K562 (cell line): ENCODE data around the gene NKX6-2. TPM values are rescaled to one million over a fixed set of nuclear protein-coding genes. Genes with fewer than 3 reads are reported as not detected.

Experiments used
- ATAC-seq: fragments of 200-7000 bp; cut with Tn5 transposase; 3 replicates; pipeline ENCODE4 v1.9.1; 2020; ENCODE audit warnings: moderate library complexity
- BruUV-seq: library from RNA; stranded (reverse); fragments of 400-500 nt; replicated peaks from 2 replicates; lab custom pipeline; 2021; lab: Mats Ljungman, UMichigan
- CTCF ChIA-PET: fragments of 300-600 bp; formaldehyde crosslinking; extraction: SDS; loops from one replicate; lab custom pipeline; 2021; ENCODE audit warnings: low intra/inter-chr PET ratio; lab: Yijun Ruan, JAX
- POLR2A ChIA-PET: fragments of 300-600, 350-650 bp; sonication (Branson Sonifier 250); formaldehyde crosslinking; extraction: SDS; loops from one replicate; lab custom pipeline; 2021; ENCODE audit warnings: antibody characterized with exemption, inconsistent platforms; lab: Yijun Ruan, JAX
- DNase-seq, 4 experiments: peaks; one replicate each; pipeline versions ENCODE4 v3.0.0 to v3.0.0-alpha.2; 2011 to 2018; ENCODE audit warnings: low spot score in 3 of 4, mixed read lengths in 3 of 4; ENCODE audit errors: extremely low read depth in 1 of 4
- FAIRE-seq: peaks from 2 replicates; lab custom pipeline; 2011; peaks lifted over from hg19 to GRCh38; lab: Jason Lieb, UNC
- H2AFZ ChIP-seq: 2 replicates; pipeline ENCODE4 v1.6.0; 2011; ENCODE audit warnings: low read depth, low read length, control low read depth, inconsistent platforms
- H3K27ac ChIP-seq: fragments of 200-600 bp; 3 replicates; pipeline ENCODE4 v1.8.0; 2011; ENCODE audit warnings: low read depth, mild to moderate bottlenecking, control low read depth, inconsistent platforms, low read length, moderate library complexity, mixed read lengths; ENCODE audit errors: extremely low read depth
- H3K27me3 ChIP-seq, 2 experiments: fragments of 300-600 bp in 1 of 2; 2 replicates in 1 of 2; 3 replicates in 1 of 2; pipeline versions ENCODE4 v1.6.0 to v1.8.0; 2011; ENCODE audit warnings: inconsistent platforms in 2 of 2, low read length in 2 of 2, mild to moderate bottlenecking in 1 of 2, mixed read lengths in 1 of 2, moderate library complexity in 1 of 2; ENCODE audit not compliant: control insufficient read depth in 2 of 2, insufficient read depth in 2 of 2
- H3K36me3 ChIP-seq: fragments of 300-600 bp; 3 replicates; pipeline ENCODE4 v1.8.0; 2011; ENCODE audit warnings: mild to moderate bottlenecking, low read length, inconsistent platforms; ENCODE audit not compliant: control insufficient read depth, insufficient read depth
- H3K4me1 ChIP-seq, 2 experiments: fragments of 200-600 bp in 1 of 2; replicated peaks in 1 of 2; 2 replicates in 1 of 2; 3 replicates in 1 of 2; pipeline versions ENCODE4 v1.5.1 to v1.8.0; 2011; ENCODE audit warnings: inconsistent platforms in 2 of 2, low read length in 2 of 2, mild to moderate bottlenecking in 1 of 2, mixed read lengths in 1 of 2, moderate library complexity in 1 of 2; ENCODE audit not compliant: control insufficient read depth in 2 of 2, insufficient read depth in 2 of 2
- H3K4me2 ChIP-seq: 2 replicates; pipeline ENCODE4 v1.6.1; 2011; ENCODE audit warnings: low read length, control low read depth, inconsistent platforms, mixed read lengths; ENCODE audit not compliant: insufficient read depth
- H3K4me3 ChIP-seq: fragments of 200-600 bp; sonication (generic), shearing (Covaris generic); 2 replicates; pipeline ENCODE4 v1.5.1; 2016; ENCODE audit warnings: control low read depth, inconsistent platforms
- H3K79me2 ChIP-seq: fragments of 200-600 bp; 3 replicates; pipeline ENCODE4 v1.8.0; 2011; ENCODE audit warnings: low read length, inconsistent platforms; ENCODE audit not compliant: control insufficient read depth, insufficient read depth
- H3K9ac ChIP-seq, 2 experiments: 2 replicates each; pipeline versions ENCODE4 v1.6.0 to v1.6.1; 2011; ENCODE audit warnings: low read depth in 2 of 2, low read length in 2 of 2, control low read depth in 1 of 2, inconsistent platforms in 1 of 2, mild to moderate bottlenecking in 1 of 2, mixed read lengths in 1 of 2; ENCODE audit not compliant: insufficient read depth in 1 of 2
- H3K9me1 ChIP-seq: one replicate; pipeline ENCODE4 v1.6.0; 2011; ENCODE audit warnings: inconsistent platforms, mild to moderate bottlenecking, low read length, moderate library complexity; ENCODE audit not compliant: control insufficient read depth, insufficient read depth
- H3K9me3 ChIP-seq: replicated peaks from 2 replicates; pipeline ENCODE4 v1.5.1; 2011; ENCODE audit warnings: low read depth, low read length, inconsistent platforms; ENCODE audit not compliant: control insufficient read depth, insufficient read depth
- H4K20me1 ChIP-seq: replicated peaks from 2 replicates; pipeline ENCODE4 v1.6.1; 2011; ENCODE audit warnings: low read length, inconsistent platforms, mixed read lengths; ENCODE audit not compliant: control insufficient read depth, insufficient read depth
- ETS2 ChIP-seq: IDR thresholded peaks from 2 replicates; pipeline ENCODE4 v1.6.1; 2016; ENCODE audit warnings: borderline replicate concordance, missing genetic modification characterization, mild to moderate bottlenecking, moderate library complexity, missing compliant biosample characterization; ENCODE audit not compliant: poor library complexity, severe bottlenecking
- GATA2 ChIP-seq: sonication (generic); formaldehyde crosslinking; IDR thresholded peaks from 2 replicates; pipeline ENCODE4 v1.4.0; 2020; ENCODE audit warnings: mild to moderate bottlenecking, missing genetic modification reagents
- MECOM ChIP-seq: fragments of 250-450 bp; sonication (Bioruptor Pico); IDR thresholded peaks from 2 replicates; pipeline ENCODE4 v1.8.0; 2022; ENCODE audit warnings: inconsistent platforms
- RFX1 ChIP-seq: fragments of 450-650 bp; IDR thresholded peaks from 2 replicates; pipeline ENCODE4 v1.6.1; 2016; ENCODE audit warnings: mild to moderate bottlenecking, moderate library complexity
- TBP ChIP-seq: optimal IDR thresholded peaks from 2 replicates; pipeline ENCODE3; 2011; ENCODE audit warnings: low read depth, low read length, improper control_type of control experiment
- WGBS: fragments of 100-300 bp; shearing (Covaris generic); methylation state at CpG from one replicate; pipeline ENCODE4 v1.1.6; 2016; ENCODE audit warnings: low coverage, mixed read lengths; ENCODE audit not compliant: insufficient coverage; ENCODE audit errors: missing lambda C conversion rate; 5-methylcytosine and 5-hydroxymethylcytosine counted together
- in situ Hi-C: fragments of 300-500 bp; cut with MboI; formaldehyde crosslinking; loops from 4 replicates; pipeline ENCODE4 v1.15.0; 2018; ENCODE audit warnings: inconsistent platforms, mixed read lengths
- intact Hi-C: fragments of 100-400 bp; cut with micrococcal nuclease; formaldehyde crosslinking; loops from 2 replicates; pipeline ENCODE4 v1.14.2; 2022
- polyA plus RNA-seq, 8 experiments: library from polyadenylated mRNA; depleted of rRNA in 4 of 8; stranded (reverse) in 5 of 8; unstranded in 3 of 8; fragments of >200 nt; fragmentation: Nextera tagmentation in 2 of 8; fragmentation: Illumina TruSeq in 1 of 8; extraction: Ambion mirVana in 2 of 8; extraction: Trizol in 1 of 8; gene quantifications; 2 replicates each; pipeline versions ENCODE4 v1.2.1 to v1.2.3, GENCODE V29; 2011 to 2014; ENCODE audit warnings: inconsistent platforms in 1 of 8, missing spikeins in 1 of 8
- total RNA-seq, 7 experiments: library from RNA; depleted of rRNA in 6 of 7; stranded (reverse); fragments of >200 nt in 6 of 7; fragmentation: Illumina TruSeq in 2 of 7; extraction: Trizol in 2 of 7; gene quantifications; 2 replicates each; pipeline versions ENCODE4 v1.2.1 to v1.2.3, GENCODE V29; 2011 to 2021; ENCODE audit warnings: low replicate concordance in 1 of 7
- TF ChIP-seq, protein P1 (sequence below): sonication (generic); IDR thresholded peaks from 2 replicates; pipeline ENCODE4 v1.6.1; 2016
- TF ChIP-seq, protein P2 (sequence below): IDR thresholded peaks from 2 replicates; pipeline ENCODE4 v1.6.1; 2016; ENCODE audit warnings: missing genetic modification characterization, missing compliant biosample characterization

Gene NKX6-2
- total and polyA plus RNA-seq, 9 of the 15 experiments (the other 6 are each of a cell fraction or from before 2014, with no cell fraction given) = 1.0 to 1.6 TPM; not detected in 7

DNA sequence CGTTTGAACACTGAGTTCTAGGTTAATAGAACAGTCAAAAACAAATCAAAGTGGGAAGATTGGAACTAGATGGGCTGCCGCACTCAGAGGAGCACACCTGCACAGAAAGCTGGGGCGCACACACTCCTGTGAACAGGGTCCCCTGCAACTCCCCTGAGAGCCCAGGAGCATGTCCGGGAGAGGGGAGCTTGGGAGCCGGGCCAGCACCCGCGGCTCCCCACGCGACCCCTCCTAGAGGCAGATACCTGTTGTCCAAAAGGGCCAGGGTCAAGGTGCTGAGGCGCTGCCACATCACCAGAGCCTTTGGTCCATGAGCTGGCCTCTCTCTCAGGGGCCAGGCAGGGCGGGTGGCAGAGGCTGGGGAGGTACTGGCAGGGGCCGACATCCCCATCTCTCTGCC lies 5.6 kb downstream of the NKX6-2 start:
- no peak for FAIRE-seq
- intact Hi-C loops = no loop called here

More for the DNA sequence above, 5.6 kb downstream of the NKX6-2 start:
- no peak overlapping the region for H2AFZ ChIP-seq
- no peak for DNase-seq
- no peaks in the 10 kb centered on the region for H3K4me1 ChIP-seq
- no peak overlapping the region for H3K4me3 ChIP-seq
- H3K9me3 ChIP-seq = no peaks in the 10 kb centered on the region
- no peaks in the 10 kb centered on the region for H3K79me2 ChIP-seq
- H3K9ac ChIP-seq = no peak overlapping the region
- WGBS = 83% methylated on average over 3 of the region's 12 CpGs
- no peak for ATAC-seq
- ChIA-PET CTCF (no interaction called here), POLR2A (interaction anchor here (0.7 kb wide), 1 partner anchor 563 kb away, joined by 3 read pairs; no protein-coding TSS in a partner anchor)
- no peaks in the 10 kb centered on the region for H4K20me1 ChIP-seq
- no peak overlapping the region for H3K27ac ChIP-seq
- H3K4me2 ChIP-seq = no peak overlapping the region
- in situ Hi-C loops = no loop called here
- no peaks in the 10 kb centered on the region for H3K27me3 ChIP-seq
- H3K36me3 ChIP-seq = no peaks in the 10 kb centered on the region
- no TSS peak for BruUV-seq
- TF ChIP-seq TBP (no peak), GATA2 (CRISPR knock-in tag) (no peak), RFX1 (no peak), MECOM (no peak), ETS2 (no peak)
- TF ChIP-seq, protein P1, sequence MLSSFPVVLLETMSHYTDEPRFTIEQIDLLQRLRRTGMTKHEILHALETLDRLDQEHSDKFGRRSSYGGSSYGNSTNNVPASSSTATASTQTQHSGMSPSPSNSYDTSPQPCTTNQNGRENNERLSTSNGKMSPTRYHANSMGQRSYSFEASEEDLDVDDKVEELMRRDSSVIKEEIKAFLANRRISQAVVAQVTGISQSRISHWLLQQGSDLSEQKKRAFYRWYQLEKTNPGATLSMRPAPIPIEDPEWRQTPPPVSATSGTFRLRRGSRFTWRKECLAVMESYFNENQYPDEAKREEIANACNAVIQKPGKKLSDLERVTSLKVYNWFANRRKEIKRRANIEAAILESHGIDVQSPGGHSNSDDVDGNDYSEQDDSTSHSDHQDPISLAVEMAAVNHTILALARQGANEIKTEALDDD = no peak
- TF ChIP-seq, protein P2, sequence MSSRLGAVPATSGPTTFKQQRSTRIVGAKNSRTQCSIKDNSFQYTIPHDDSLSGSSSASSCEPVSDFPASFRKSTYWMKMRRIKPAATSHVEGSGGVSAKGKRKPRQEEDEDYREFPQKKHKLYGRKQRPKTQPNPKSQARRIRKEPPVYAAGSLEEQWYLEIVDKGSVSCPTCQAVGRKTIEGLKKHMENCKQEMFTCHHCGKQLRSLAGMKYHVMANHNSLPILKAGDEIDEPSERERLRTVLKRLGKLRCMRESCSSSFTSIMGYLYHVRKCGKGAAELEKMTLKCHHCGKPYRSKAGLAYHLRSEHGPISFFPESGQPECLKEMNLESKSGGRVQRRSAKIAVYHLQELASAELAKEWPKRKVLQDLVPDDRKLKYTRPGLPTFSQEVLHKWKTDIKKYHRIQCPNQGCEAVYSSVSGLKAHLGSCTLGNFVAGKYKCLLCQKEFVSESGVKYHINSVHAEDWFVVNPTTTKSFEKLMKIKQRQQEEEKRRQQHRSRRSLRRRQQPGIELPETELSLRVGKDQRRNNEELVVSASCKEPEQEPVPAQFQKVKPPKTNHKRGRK (tag) = no peak
- no peaks in the 10 kb centered on the region for H3K9me1 ChIP-seq
